H1 (cell line): ENCODE data around the gene TMEM204. TPM values are rescaled to one million over a fixed set of nuclear protein-coding genes. Genes with fewer than 3 reads are reported as not detected.

Experiments
- ATF2 ChIP-seq: IDR thresholded peaks from 2 replicates; pipeline ENCODE4 v1.6.1; 2012; ENCODE audit warnings: low read length, inconsistent platforms
- ATF3 ChIP-seq: IDR thresholded peaks from 2 replicates; pipeline ENCODE4 v1.6.1; 2011; ENCODE audit warnings: low read depth, mild to moderate bottlenecking, low read length; ENCODE audit not compliant: insufficient read depth
- BRCA1 ChIP-seq: IDR thresholded peaks from 2 replicates; pipeline ENCODE4 v1.6.1; 2012; ENCODE audit warnings: low read depth, low read length, improper control_type of control experiment
- CHD7 ChIP-seq: fragments of 300-600 bp; sonication (generic); IDR thresholded peaks from 2 replicates; pipeline ENCODE4 v1.7.1; 2012; ENCODE audit warnings: low read length, moderate library complexity, mild to moderate bottlenecking, inconsistent platforms; ENCODE audit not compliant: insufficient replicate concordance
- KDM4A ChIP-seq: IDR thresholded peaks from one replicate; pipeline ENCODE4 v1.7.1; 2012; ENCODE audit warnings: low read depth, mild to moderate bottlenecking, moderate library complexity, low read length, inconsistent platforms; ENCODE audit not compliant: severe bottlenecking
- SRF ChIP-seq: IDR thresholded peaks from 2 replicates; pipeline ENCODE4 v1.6.1; 2011; ENCODE audit warnings: mild to moderate bottlenecking, low read depth, low read length, moderate library complexity
- TAF1 ChIP-seq: IDR thresholded peaks from 2 replicates; pipeline ENCODE4 v1.6.1; 2011; ENCODE audit warnings: mild to moderate bottlenecking, low read depth, low read length
- ZNF274 ChIP-seq: IDR thresholded peaks from 2 replicates; pipeline ENCODE4 v1.7.0; 2012; ENCODE audit warnings: low read length, borderline replicate concordance; ENCODE audit errors: extremely low read depth
- polyA plus RNA-seq, 7 experiments: library from polyadenylated mRNA; depleted of rRNA in 3 of 7; stranded (reverse) in 5 of 7; unstranded in 2 of 7; fragments of >200 nt in 5 of 7; fragments of 200-250 nt in 2 of 7; gene quantifications; 1 replicate in 5 of 7; 2 replicates in 1 of 7; 4 replicates in 1 of 7; pipeline versions ENCODE4 v1.2.1 to v1.2.3, GENCODE V29; 2011 to 2013; ENCODE audit warnings: missing spikeins in 2 of 7, mixed read lengths in 2 of 7
- total RNA-seq: library from RNA; stranded (reverse); fragmentation: NEBNext Ultra II Directional; extraction: Animal tissue kit (Norgen Biotek cat#: 25700); gene quantifications from 2 replicates; pipeline ENCODE4 v1.2.1, GENCODE V29; 2021

The TMEM204 gene
- total and polyA plus RNA-seq, 2 of the 8 experiments (the other 6 are each of a cell fraction or from before 2014, with no cell fraction given): not detected

GRCh38 chr16:1548233-1548632 lies 14.8 kb downstream of the TMEM204 start (continued):
- TF ChIP-seq CHD7: no peak
- TF ChIP-seq ZNF274: no peak
- no peak for TF ChIP-seq TAF1
- TF ChIP-seq BRCA1: no peak
- TF ChIP-seq ATF2: no peak
- no peak for TF ChIP-seq ATF3
- TF ChIP-seq SRF: no peak
- TF ChIP-seq KDM4A: no peak
- TF ChIP-seq, all 59 proteins: peak for 0
